MM.1S (cell line): ENCODE results near the gene ARHGAP4.

Experiments
- DNase-seq: peaks from one replicate; pipeline ENCODE4 v3.0.0-alpha.2; 2015
- H2AFZ ChIP-seq: fragments of 300-600 bp; sonication (generic); 2 replicates; pipeline ENCODE4 v1.6.0; 2016; ENCODE audit warnings: antibody characterized with exemption, low read length
- H3F3A ChIP-seq: fragments of 300-600 bp; sonication (generic); 2 replicates; pipeline ENCODE4 v1.6.1; 2016; ENCODE audit warnings: mild to moderate bottlenecking, antibody characterized with exemption, low read length, moderate library complexity, mixed read lengths; ENCODE audit not compliant: insufficient read depth
- H3K27ac ChIP-seq: fragments of 300-600 bp; sonication (generic); 2 replicates; pipeline ENCODE4 v1.5.1; 2016; ENCODE audit warnings: mild to moderate bottlenecking, low read length
- H3K27me3 ChIP-seq: fragments of 300-600 bp; sonication (generic); replicated peaks from 2 replicates; pipeline ENCODE4 v1.6.0; 2016; ENCODE audit warnings: low read length; ENCODE audit not compliant: insufficient read depth
- H3K36me3 ChIP-seq: fragments of 300-600 bp; sonication (generic); replicated peaks from 2 replicates; pipeline ENCODE4 v1.6.1; 2016; ENCODE audit warnings: mild to moderate bottlenecking, low read length, mixed read lengths; ENCODE audit not compliant: insufficient read depth
- H3K4me1 ChIP-seq: fragments of 300-600 bp; sonication (generic); 2 replicates; pipeline ENCODE4 v1.6.1; 2016; ENCODE audit warnings: low read length, mixed read lengths
- H3K4me2 ChIP-seq: fragments of 300-600 bp; sonication (generic); 2 replicates; pipeline ENCODE4 v1.6.0; 2016; ENCODE audit warnings: low read depth, low read length
- H3K4me3 ChIP-seq: fragments of 300-600 bp; sonication (generic); 2 replicates; pipeline ENCODE4 v1.5.1; 2016; ENCODE audit warnings: low read length, mixed read lengths
- H3K79me2 ChIP-seq: fragments of 300-600 bp; sonication (generic); 2 replicates; pipeline ENCODE4 v1.6.1; 2016; ENCODE audit warnings: mixed run types, low read length, mixed read lengths
- H3K9ac ChIP-seq: fragments of 300-600 bp; sonication (generic); 2 replicates; pipeline ENCODE4 v1.6.1; 2016; ENCODE audit warnings: low read length, mixed read lengths
- H3K9me2 ChIP-seq: fragments of 300-600 bp; sonication (generic); replicated peaks from 2 replicates; pipeline ENCODE4 v1.6.1; 2016; ENCODE audit warnings: mild to moderate bottlenecking, low read length, mixed read lengths; ENCODE audit not compliant: insufficient read depth
- H3K9me3 ChIP-seq: fragments of 300-600 bp; sonication (generic); replicated peaks from 2 replicates; pipeline ENCODE4 v1.6.1; 2016; ENCODE audit warnings: mild to moderate bottlenecking, low read length, mixed read lengths; ENCODE audit not compliant: insufficient read depth
- H4K20me1 ChIP-seq: fragments of 300-600 bp; sonication (generic); 2 replicates; pipeline ENCODE4 v1.6.1; 2016; ENCODE audit warnings: mild to moderate bottlenecking, low read length, moderate library complexity, mixed read lengths; ENCODE audit not compliant: insufficient read depth
- CTCF ChIP-seq: fragments of 300-600 bp; sonication (generic); IDR thresholded peaks from 2 replicates; pipeline ENCODE4 v1.5.1; 2016; ENCODE audit warnings: antibody characterized with exemption, low read length, mixed read lengths
- EZH2 ChIP-seq: fragments of 300-600 bp; sonication (generic); optimal IDR thresholded peaks from 2 replicates; pipeline ENCODE3; 2017; ENCODE audit warnings: low read depth, mild to moderate bottlenecking, antibody characterized with exemption, low read length, mixed read lengths
- EZH2phosphoT487 ChIP-seq: fragments of 300-600 bp; sonication (generic); IDR thresholded peaks from 2 replicates; pipeline ENCODE4 v1.6.1; 2018; ENCODE audit warnings: antibody characterized with exemption, low read length

Gene ARHGAP4

GRCh38 chrX:153876112-153876491 lies 50.0 kb downstream of the ARHGAP4 start:
- Histone ChIP-seq H3F3A (no peaks in the 10 kb centered on the region), H3K4me1 (no peaks in the 10 kb centered on the region), H3K4me3 (no peak overlapping the region), H3K9ac (no peak overlapping the region), H3K9me2 (no peaks in the 10 kb centered on the region), H3K9me3 (no peaks in the 10 kb centered on the region), H3K4me2 (no peak overlapping the region), H2AFZ (no peak overlapping the region), H3K27ac (no peak overlapping the region), H3K36me3 (no peaks in the 10 kb centered on the region), H4K20me1 (no peaks in the 10 kb centered on the region), H3K27me3 (peaks cover 35% of the 10 kb centered on the region), H3K79me2 (no peaks in the 10 kb centered on the region)
- DNase-seq = no peak
- TF ChIP-seq EZH2phosphoT487 = no peak
- TF ChIP-seq CTCF = no peak

- Histone ChIP-seq H3K4me2 (no peak overlapping the region), H3K9ac (no peak overlapping the region), H3K79me2 (no peaks in the 10 kb centered on the region), H4K20me1 (no peaks in the 10 kb centered on the region), H3K4me1 (no peaks in the 10 kb centered on the region), H3K9me2 (no peaks in the 10 kb centered on the region), H3K4me3 (no peak overlapping the region), H3F3A (no peaks in the 10 kb centered on the region), H3K36me3 (no peaks in the 10 kb centered on the region), H3K27ac (no peak overlapping the region), H3K9me3 (no peaks in the 10 kb centered on the region), H3K27me3 (peaks cover 30% of the 10 kb centered on the region), H2AFZ (no peak overlapping the region)
- peak; percentile 46 for DNase-seq
- no peak for TF ChIP-seq CTCF
- no peak for TF ChIP-seq EZH2
- no peak for TF ChIP-seq EZH2phosphoT487
These were observed 50.5 kb downstream of the ARHGAP4 start for GRCh38 chrX:153875391-153876111.

GRCh38 chrX:153874366-153875125 lies 51.5 kb downstream of the ARHGAP4 start:
- Histone ChIP-seq H3K27me3 (peaks cover 27% of the 10 kb centered on the region), H3K9me3 (no peaks in the 10 kb centered on the region), H3K4me3 (no peak overlapping the region)

More at GRCh38 chrX:153874366-153875125, 51.5 kb downstream of the ARHGAP4 start:
- H3K4me2 ChIP-seq = no peak overlapping the region
- no peaks in the 10 kb centered on the region for H3K4me1 ChIP-seq
- DNase-seq = no peak
- no peaks in the 10 kb centered on the region for H4K20me1 ChIP-seq
- no peaks in the 10 kb centered on the region for H3K36me3 ChIP-seq
- H3K79me2 ChIP-seq = no peaks in the 10 kb centered on the region
- no peak for TF ChIP-seq EZH2phosphoT487
- no peak for TF ChIP-seq EZH2
- no peak for TF ChIP-seq CTCF
- H2AFZ ChIP-seq = no peak overlapping the region
- no peaks in the 10 kb centered on the region for H3F3A ChIP-seq
- H3K9ac ChIP-seq = no peak overlapping the region
- no peaks in the 10 kb centered on the region for H3K9me2 ChIP-seq
- H3K27ac ChIP-seq = no peak overlapping the region
